Measurements from ENCODE around the gene MTUS2.

Gene MTUS2

GRCh38 chr13:29526741-29527140 lies 706.6 kb downstream of the MTUS2 start:
- no peak for DNase-seq (ENCODE audit: low spot score)

GRCh38 chr13:29527511-29527910 lies 707.4 kb downstream of the MTUS2 start:
- DNase-seq (ENCODE audit: low spot score): no peak

GRCh38 chr13:29527916-29528315 lies 707.8 kb downstream of the MTUS2 start:
- DNase-seq (ENCODE audit: low spot score): no peak

- peak; percentile 41 for DNase-seq (ENCODE audit: low spot score)
Observed at GRCh38 chr13:29529754-29530153, 709.6 kb downstream of the MTUS2 start.

GRCh38 chr13:29530901-29531300 lies 710.8 kb downstream of the MTUS2 start:
- no peak for DNase-seq (ENCODE audit: low spot score)

- peak; percentile 5 for DNase-seq (ENCODE audit: low spot score)
Observed at GRCh38 chr13:29532116-29532515, 712.0 kb downstream of the MTUS2 start.

GRCh38 chr13:29532821-29533220 lies 712.7 kb downstream of the MTUS2 start:
- DNase-seq (ENCODE audit: low spot score): no peak

GRCh38 chr13:29534083-29534482 lies 713.9 kb downstream of the MTUS2 start:
- DNase-seq (ENCODE audit: low spot score): no peak

- DNase-seq (ENCODE audit: low spot score): no peak
Observed at GRCh38 chr13:29535663-29536655, 715.8 kb downstream of the MTUS2 start.

- DNase-seq (ENCODE audit: low spot score): no peak
Observed at GRCh38 chr13:29536853-29537252, 716.7 kb downstream of the MTUS2 start.

GRCh38 chr13:29537736-29538651 lies 717.9 kb downstream of the MTUS2 start:
- DNase-seq (ENCODE audit: low spot score): no peak

- DNase-seq (ENCODE audit: low spot score): no peak
Observed at GRCh38 chr13:29538652-29539040, 718.5 kb downstream of the MTUS2 start.

- DNase-seq (ENCODE audit: low spot score): no peak
Observed at GRCh38 chr13:29539856-29540255, 719.7 kb downstream of the MTUS2 start.

- no peak for DNase-seq (ENCODE audit: low spot score)
Observed at GRCh38 chr13:29540334-29540733, 720.2 kb downstream of the MTUS2 start.

- DNase-seq (ENCODE audit: low spot score): no peak
Observed at GRCh38 chr13:29540799-29541198, 720.7 kb downstream of the MTUS2 start.

- DNase-seq (ENCODE audit: low spot score): no peak
Observed at GRCh38 chr13:29541400-29541799, 721.3 kb downstream of the MTUS2 start.

- no peak for DNase-seq (ENCODE audit: low spot score)
Observed at GRCh38 chr13:29542381-29542780, 722.2 kb downstream of the MTUS2 start.

GRCh38 chr13:29543230-29544215 lies 723.4 kb downstream of the MTUS2 start:
- DNase-seq (ENCODE audit: low spot score): peak; percentile 13

- DNase-seq (ENCODE audit: low spot score): no peak
Observed at GRCh38 chr13:29545988-29546387, 725.8 kb downstream of the MTUS2 start.

- no peak for DNase-seq (ENCODE audit: low spot score)
Observed at GRCh38 chr13:29546662-29547061, 726.5 kb downstream of the MTUS2 start.

GRCh38 chr13:29547153-29547552 lies 727.0 kb downstream of the MTUS2 start:
- no peak for DNase-seq (ENCODE audit: low spot score)

Data from CD4-positive, alpha-beta T cell treated with Interleukin-2 at 100 ng/mL for 4 hours (primary cell).